ENCODE data around the gene CD34. TPM values are rescaled to one million over a fixed set of nuclear protein-coding genes. Genes with fewer than 3 reads are reported as not detected.
"Not testable (repeated sequence)": the region's sequence is repeated elsewhere in the genome, so short reads cannot be mapped to it uniquely, and the experiment has no call there.

Gene CD34
- total RNA-seq, 1 donor, result 0.27 TPM

GRCh38 chr1:207882692-207883091, 28.2 kb downstream of the CD34 start:
- no peak for TF ChIP-seq CTCF (IDR thresholded peaks at IDR 0.05; ENCODE audit: insufficient read depth, low read length)
- no peak overlapping the region for H3K4me3 ChIP-seq (ENCODE audit: low read depth, low read length)
- no peak for DNase-seq (ENCODE audit: low read depth)

- no peak for TF ChIP-seq CTCF (IDR thresholded peaks at IDR 0.05; ENCODE audit: insufficient read depth, low read length)
- DNase-seq (ENCODE audit: low read depth), result no peak
Measured at GRCh38 chr1:207878939-207879338, 32.0 kb downstream of the CD34 start.

GRCh38 chr1:207877914-207878313, 33.0 kb downstream of the CD34 start:
- not testable (repeated sequence) for DNase-seq (ENCODE audit: low read depth)

More at GRCh38 chr1:207878939-207879338, 32.0 kb downstream of the CD34 start:
- H3K4me3 ChIP-seq (ENCODE audit: low read depth, low read length), result no peak overlapping the region

GRCh38 chr1:207876131-207876530, 34.8 kb downstream of the CD34 start:
- no peak for TF ChIP-seq CTCF (IDR thresholded peaks at IDR 0.05; ENCODE audit: insufficient read depth, low read length)
- DNase-seq (ENCODE audit: low read depth), result no peak
- no peak overlapping the region for H3K4me3 ChIP-seq (ENCODE audit: low read depth, low read length)

More at GRCh38 chr1:207877914-207878313, 33.0 kb downstream of the CD34 start:
- not testable (repeated sequence) for H3K4me3 ChIP-seq (ENCODE audit: low read depth, low read length)

GRCh38 chr1:207875532-207875931, 35.4 kb downstream of the CD34 start:
- no peak overlapping the region for H3K4me3 ChIP-seq (ENCODE audit: low read depth, low read length)
- TF ChIP-seq CTCF (IDR thresholded peaks at IDR 0.05; ENCODE audit: insufficient read depth, low read length), result no peak
- DNase-seq (ENCODE audit: low read depth), result no peak

GRCh38 chr1:207873055-207873890, 37.7 kb downstream of the CD34 start:
- no peak for DNase-seq (ENCODE audit: low read depth)
- no peak overlapping the region for H3K4me3 ChIP-seq (ENCODE audit: low read depth, low read length)
- TF ChIP-seq CTCF (IDR thresholded peaks at IDR 0.05; ENCODE audit: insufficient read depth, low read length), result no peak

GRCh38 chr1:207872621-207873020, 38.3 kb downstream of the CD34 start:
- TF ChIP-seq CTCF (IDR thresholded peaks at IDR 0.05; ENCODE audit: insufficient read depth, low read length), result no peak
- no peak overlapping the region for H3K4me3 ChIP-seq (ENCODE audit: low read depth, low read length)
- no peak for DNase-seq (ENCODE audit: low read depth)
